Loucy (cell line): ENCODE measurements around the gene MAP3K6.

Experiments used
- H2AFZ ChIP-seq: fragments of 200-600 bp; sonication (generic); 2 replicates; pipeline ENCODE4 v1.6.0; 2016; ENCODE audit warnings: antibody characterized with exemption, mild to moderate bottlenecking, low read length, moderate library complexity
- H3F3A ChIP-seq: fragments of 200-600 bp; 2 replicates; pipeline ENCODE4 v1.6.0; 2016; ENCODE audit warnings: antibody characterized with exemption, low read depth, mild to moderate bottlenecking
- H3K27me3 ChIP-seq: fragments of 200-600 bp; sonication (generic); 2 replicates; pipeline ENCODE4 v1.6.1; 2014; ENCODE audit warnings: low read length, mild to moderate bottlenecking; ENCODE audit not compliant: insufficient read depth, poor library complexity, severe bottlenecking
- H3K36me3 ChIP-seq: fragments of 200-600 bp; sonication (generic); 2 replicates; pipeline ENCODE4 v1.6.1; 2016; ENCODE audit warnings: low read length; ENCODE audit not compliant: insufficient read depth
- H3K4me1 ChIP-seq: fragments of 200-600 bp; sonication (generic); 2 replicates; pipeline ENCODE4 v1.5.1; 2014; ENCODE audit warnings: low read length, mild to moderate bottlenecking; ENCODE audit not compliant: insufficient read depth, poor library complexity, severe bottlenecking
- H3K4me2 ChIP-seq: fragments of 200-600 bp; sonication (generic); 2 replicates; pipeline ENCODE4 v1.6.0; 2014; ENCODE audit warnings: antibody characterized with exemption, low read length, low read depth, mild to moderate bottlenecking; ENCODE audit not compliant: poor library complexity, severe bottlenecking
- H3K4me3 ChIP-seq: fragments of 200-600 bp; sonication (generic); 2 replicates; pipeline ENCODE4 v1.5.1; 2014; ENCODE audit warnings: low read length, mild to moderate bottlenecking, mixed read lengths; ENCODE audit not compliant: poor library complexity, severe bottlenecking
- H3K79me2 ChIP-seq: fragments of 200-600 bp; sonication (generic); 2 replicates; pipeline ENCODE4 v1.6.1; 2014; ENCODE audit warnings: low read length; ENCODE audit not compliant: insufficient read depth
- H3K9ac ChIP-seq: fragments of 200-600 bp; sonication (generic); 2 replicates; pipeline ENCODE4 v1.6.0; 2014; ENCODE audit warnings: mild to moderate bottlenecking, low read depth, low read length, moderate library complexity; ENCODE audit not compliant: poor library complexity, severe bottlenecking
- H3K9me2 ChIP-seq: fragments of 200-600 bp; sonication (generic); replicated peaks from 2 replicates; pipeline ENCODE4 v1.6.1; 2016; ENCODE audit warnings: low read depth, low read length, mixed read lengths
- H3K9me3 ChIP-seq: fragments of 200-600 bp; sonication (generic); 2 replicates; pipeline ENCODE4 v1.6.1; 2014; ENCODE audit warnings: mild to moderate bottlenecking, antibody characterized with exemption, low read length, low read depth; ENCODE audit not compliant: insufficient read depth
- H4K20me1 ChIP-seq: fragments of 200-600 bp; sonication (generic); 2 replicates; pipeline ENCODE4 v1.6.0; 2014; ENCODE audit warnings: antibody characterized with exemption, low read length, mild to moderate bottlenecking; ENCODE audit not compliant: insufficient read depth, poor library complexity, severe bottlenecking
- EZH2phosphoT487 ChIP-seq: fragments of 200-600 bp; IDR thresholded peaks from 2 replicates; pipeline ENCODE4 v1.6.1; 2018; ENCODE audit warnings: antibody characterized with exemption, mild to moderate bottlenecking, moderate library complexity, borderline replicate concordance
- TF ChIP-seq, protein P1 (sequence below): fragments of 200-600 bp; sonication (generic); conservative IDR thresholded peaks from 2 replicates; pipeline ENCODE4 v1.5.1; 2014; ENCODE audit warnings: mild to moderate bottlenecking, antibody characterized with exemption, low read length

MAP3K6 gene

DNA sequence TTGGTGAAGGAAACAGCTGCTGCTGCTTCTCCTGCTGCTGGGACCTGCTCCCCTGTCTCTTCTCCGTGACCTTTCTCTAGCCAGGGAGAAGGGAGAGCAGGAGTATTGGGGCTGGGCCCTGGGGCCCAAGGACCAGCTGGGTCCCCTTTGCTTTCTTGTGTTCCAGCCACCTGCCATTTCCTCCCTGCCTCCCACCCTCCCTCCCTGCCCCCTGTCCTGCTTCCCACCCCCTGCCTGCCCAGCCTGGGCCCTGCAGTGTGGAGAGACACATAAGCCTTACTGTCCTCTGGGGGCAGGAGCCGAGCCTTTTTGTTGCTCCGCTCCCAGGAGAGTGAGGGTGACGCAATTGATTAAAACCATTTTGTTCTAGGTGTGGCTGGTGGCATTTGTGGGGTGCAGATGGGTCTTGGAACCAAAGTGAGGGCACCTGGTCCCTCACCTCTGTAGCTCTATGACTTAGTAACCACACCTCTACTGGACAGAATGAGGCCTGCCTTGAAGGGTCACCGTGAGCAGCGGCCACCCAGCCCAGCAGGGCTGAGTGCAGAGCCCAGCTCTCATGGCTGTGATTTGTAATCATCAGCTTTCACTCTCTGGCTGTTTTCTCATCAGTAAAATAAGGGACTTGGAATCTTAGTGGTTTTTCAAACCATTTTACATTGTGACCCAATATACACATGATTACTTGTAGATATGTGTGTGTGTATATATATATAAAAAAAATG is 58.7 kb downstream of the MAP3K6 start:
- H3K9me3 ChIP-seq: no peaks in the 10 kb centered on the region
- H3F3A ChIP-seq: no peaks in the 10 kb centered on the region
- H4K20me1 ChIP-seq: no peaks in the 10 kb centered on the region
- H3K4me3 ChIP-seq: no peak overlapping the region
- peak overlapping the region; percentile 44 for H3K9ac ChIP-seq
- H3K36me3 ChIP-seq: peaks cover 3% of the 10 kb centered on the region; the same call in 1 of the 2 replicates
- TF ChIP-seq EZH2phosphoT487: no peak
- TF ChIP-seq, protein P1, sequence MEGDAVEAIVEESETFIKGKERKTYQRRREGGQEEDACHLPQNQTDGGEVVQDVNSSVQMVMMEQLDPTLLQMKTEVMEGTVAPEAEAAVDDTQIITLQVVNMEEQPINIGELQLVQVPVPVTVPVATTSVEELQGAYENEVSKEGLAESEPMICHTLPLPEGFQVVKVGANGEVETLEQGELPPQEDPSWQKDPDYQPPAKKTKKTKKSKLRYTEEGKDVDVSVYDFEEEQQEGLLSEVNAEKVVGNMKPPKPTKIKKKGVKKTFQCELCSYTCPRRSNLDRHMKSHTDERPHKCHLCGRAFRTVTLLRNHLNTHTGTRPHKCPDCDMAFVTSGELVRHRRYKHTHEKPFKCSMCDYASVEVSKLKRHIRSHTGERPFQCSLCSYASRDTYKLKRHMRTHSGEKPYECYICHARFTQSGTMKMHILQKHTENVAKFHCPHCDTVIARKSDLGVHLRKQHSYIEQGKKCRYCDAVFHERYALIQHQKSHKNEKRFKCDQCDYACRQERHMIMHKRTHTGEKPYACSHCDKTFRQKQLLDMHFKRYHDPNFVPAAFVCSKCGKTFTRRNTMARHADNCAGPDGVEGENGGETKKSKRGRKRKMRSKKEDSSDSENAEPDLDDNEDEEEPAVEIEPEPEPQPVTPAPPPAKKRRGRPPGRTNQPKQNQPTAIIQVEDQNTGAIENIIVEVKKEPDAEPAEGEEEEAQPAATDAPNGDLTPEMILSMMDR: no peak
- H3K9me2 ChIP-seq: no peaks in the 10 kb centered on the region
- H3K4me2 ChIP-seq: no peak overlapping the region
- H2AFZ ChIP-seq: no peak overlapping the region
- H3K4me1 ChIP-seq: peaks cover 9% of the 10 kb centered on the region
- no peaks in the 10 kb centered on the region for H3K79me2 ChIP-seq
- no peaks in the 10 kb centered on the region for H3K27me3 ChIP-seq

DNA sequence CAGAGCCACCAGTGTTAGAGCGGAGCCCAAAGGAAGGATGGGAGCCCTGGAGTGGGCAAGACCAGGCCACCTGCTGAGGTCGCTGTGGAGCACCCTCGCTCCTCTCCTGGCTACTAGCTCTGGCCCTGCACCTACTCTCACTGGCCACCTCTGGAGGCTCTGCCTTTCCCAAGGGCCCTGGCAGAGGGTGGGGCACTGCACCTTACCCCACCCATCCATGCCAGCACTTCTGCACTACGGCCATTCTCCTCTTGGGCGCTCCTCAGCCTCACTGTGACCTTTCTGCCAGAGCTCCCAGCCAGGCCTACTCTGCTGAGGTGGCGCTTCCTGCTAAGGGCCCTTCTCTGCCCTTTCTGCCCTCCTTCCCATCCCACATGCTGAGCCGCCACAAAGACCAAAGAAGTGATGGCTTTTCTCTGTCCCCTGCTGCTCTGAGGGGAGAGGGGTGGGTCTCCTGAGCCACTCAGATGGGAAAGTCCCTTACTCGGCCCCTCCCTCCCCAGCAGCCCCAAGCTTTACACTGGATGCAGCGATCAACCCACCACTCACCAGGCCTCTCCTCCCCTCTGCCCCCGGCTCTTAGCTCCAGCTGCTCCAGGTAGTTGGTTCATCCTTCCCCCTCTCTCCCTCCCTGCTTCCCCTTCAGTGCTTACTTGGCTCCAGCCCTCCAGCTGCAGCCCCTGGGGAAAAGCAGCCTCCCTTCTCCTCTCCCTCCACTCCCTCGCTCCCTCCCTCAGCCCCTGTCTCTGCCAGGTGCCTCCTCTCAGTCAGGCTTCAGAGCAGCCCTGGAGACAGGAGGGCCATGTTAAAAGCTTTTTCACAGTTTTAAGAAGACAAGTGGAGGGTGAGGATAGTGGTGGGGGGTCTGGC is 59.6 kb downstream of the MAP3K6 start:
- H3K4me2 ChIP-seq: no peak overlapping the region
- H3K9me3 ChIP-seq: no peaks in the 10 kb centered on the region
- no peak overlapping the region for H2AFZ ChIP-seq
- H3K79me2 ChIP-seq: no peaks in the 10 kb centered on the region
- no peaks in the 10 kb centered on the region for H3K27me3 ChIP-seq
- no peaks in the 10 kb centered on the region for H3K9me2 ChIP-seq
- TF ChIP-seq EZH2phosphoT487: no peak
- TF ChIP-seq, protein P1: 0 out of 2 replicates have a peak, but pooled peaks have one; percentile 17
- H3K4me3 ChIP-seq: no peak overlapping the region
- peaks cover 9% of the 10 kb centered on the region; the same call in 1 of the 2 replicates for H3K36me3 ChIP-seq
- H3K9ac ChIP-seq: peak overlapping the region; percentile 44
- no peaks in the 10 kb centered on the region for H3F3A ChIP-seq
- H3K4me1 ChIP-seq: peaks cover 9% of the 10 kb centered on the region
- no peaks in the 10 kb centered on the region for H4K20me1 ChIP-seq

DNA sequence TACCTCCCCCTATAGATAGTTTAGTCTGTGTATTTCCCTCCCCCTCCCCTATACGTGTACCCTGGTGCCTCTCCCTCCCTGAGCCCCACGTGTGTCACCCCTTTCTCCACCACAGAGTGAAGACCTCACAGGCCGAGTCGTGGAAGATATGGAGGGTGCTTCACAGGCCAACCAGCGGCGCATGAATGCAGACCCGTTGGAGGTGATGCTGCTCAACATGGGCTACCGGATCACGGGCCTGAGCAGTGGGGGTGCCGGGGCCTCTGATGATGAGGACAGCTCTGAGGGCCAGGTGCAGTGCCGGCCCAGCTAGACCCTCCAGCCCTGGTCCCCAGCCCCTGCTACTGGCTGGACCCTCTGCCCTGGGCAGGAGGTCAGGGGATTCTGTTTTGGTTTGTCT is 60.7 kb downstream of the MAP3K6 start:
- no peaks in the 10 kb centered on the region for H3K79me2 ChIP-seq
- TF ChIP-seq EZH2phosphoT487: no peak
- TF ChIP-seq, protein P1: no peak
- H4K20me1 ChIP-seq: no peaks in the 10 kb centered on the region
- H3K4me1 ChIP-seq: peaks cover 9% of the 10 kb centered on the region
- no peaks in the 10 kb centered on the region for H3F3A ChIP-seq
- H3K9me2 ChIP-seq: no peaks in the 10 kb centered on the region
- H3K36me3 ChIP-seq: peaks cover 19% of the 10 kb centered on the region; the same call in 1 of the 2 replicates
- H3K9me3 ChIP-seq: no peaks in the 10 kb centered on the region
- no peak overlapping the region for H3K4me2 ChIP-seq
- no peak overlapping the region for H3K4me3 ChIP-seq
- H3K27me3 ChIP-seq: no peaks in the 10 kb centered on the region
- no peak overlapping the region for H3K9ac ChIP-seq
- no peak overlapping the region for H2AFZ ChIP-seq
